Right ventricle myocardium inferior (tissue), 1 donor: ENCODE data around the gene SAMD4B. TPM values are rescaled to one million over a fixed set of nuclear protein-coding genes. Genes with fewer than 3 reads are reported as not detected.

Experiments used
- ATAC-seq: fragments of 200-7000 bp; cut with Tn5 transposase; one replicate; pipeline ENCODE4 v1.9.1; 2020; ENCODE audit warnings: mild to moderate bottlenecking, moderate library complexity
- DNase-seq: peaks from one replicate; pipeline ENCODE4 v3.0.0; 2021; ENCODE audit errors: missing footprints
- intact Hi-C: fragments of 100-400 bp; cut with DNase I; formaldehyde crosslinking; loops from one replicate; pipeline ENCODE4 v1.11.0; 2022
- total RNA-seq: library from RNA; stranded (reverse); fragmentation: NEBNext Ultra II Directional; extraction: Animal tissue kit (Norgen Biotek cat#: 25700); gene quantifications from one replicate; pipeline ENCODE4 v1.2.1, GENCODE V29; 2021
- donor health status: DM: no; HTN: yes; CAD: no; lungs with severe emphysema.

The SAMD4B gene
- total RNA-seq, 1 donor from 2014 or later: 40.6 TPM

DNA sequence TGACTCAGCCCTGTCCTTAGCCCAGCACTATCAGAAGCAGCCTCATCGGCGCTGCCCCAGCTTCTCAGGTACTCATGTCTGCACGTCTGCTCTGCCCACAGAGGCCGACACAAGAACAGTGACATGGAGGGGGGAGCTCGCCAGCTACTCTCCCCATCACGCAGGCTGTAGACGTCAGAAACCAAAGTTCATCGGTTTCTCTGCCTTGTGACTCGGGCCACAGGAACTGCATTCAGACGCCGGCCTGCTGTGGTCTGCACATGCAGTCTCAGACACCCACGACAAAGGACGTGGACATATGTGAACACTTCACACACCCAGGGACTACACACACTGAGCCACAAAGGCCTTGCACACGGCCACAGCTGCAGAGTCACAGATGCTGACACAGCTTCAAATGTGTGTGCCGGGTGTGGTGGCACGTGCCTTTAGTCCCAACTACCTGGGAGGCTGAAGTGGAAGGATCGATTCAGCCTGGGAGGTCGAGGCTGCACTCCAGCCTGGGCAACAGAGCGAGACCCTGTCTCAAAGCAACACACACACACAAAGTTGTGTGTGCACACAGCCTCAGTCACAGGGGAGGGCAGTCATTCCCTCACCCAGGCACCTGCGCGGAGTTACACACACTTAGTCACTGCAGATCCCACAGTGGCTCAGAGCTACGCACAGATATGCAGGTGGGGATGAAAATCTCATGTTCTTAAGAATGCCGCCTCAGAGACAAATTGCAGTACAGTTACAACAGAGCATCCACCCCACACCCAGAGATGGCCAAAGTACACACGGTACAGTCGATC, 59.5 kb downstream of the SAMD4B start:
- intact Hi-C loops: no loop called here
- ATAC-seq: no peak
- DNase-seq: peak; percentile 77

DNA sequence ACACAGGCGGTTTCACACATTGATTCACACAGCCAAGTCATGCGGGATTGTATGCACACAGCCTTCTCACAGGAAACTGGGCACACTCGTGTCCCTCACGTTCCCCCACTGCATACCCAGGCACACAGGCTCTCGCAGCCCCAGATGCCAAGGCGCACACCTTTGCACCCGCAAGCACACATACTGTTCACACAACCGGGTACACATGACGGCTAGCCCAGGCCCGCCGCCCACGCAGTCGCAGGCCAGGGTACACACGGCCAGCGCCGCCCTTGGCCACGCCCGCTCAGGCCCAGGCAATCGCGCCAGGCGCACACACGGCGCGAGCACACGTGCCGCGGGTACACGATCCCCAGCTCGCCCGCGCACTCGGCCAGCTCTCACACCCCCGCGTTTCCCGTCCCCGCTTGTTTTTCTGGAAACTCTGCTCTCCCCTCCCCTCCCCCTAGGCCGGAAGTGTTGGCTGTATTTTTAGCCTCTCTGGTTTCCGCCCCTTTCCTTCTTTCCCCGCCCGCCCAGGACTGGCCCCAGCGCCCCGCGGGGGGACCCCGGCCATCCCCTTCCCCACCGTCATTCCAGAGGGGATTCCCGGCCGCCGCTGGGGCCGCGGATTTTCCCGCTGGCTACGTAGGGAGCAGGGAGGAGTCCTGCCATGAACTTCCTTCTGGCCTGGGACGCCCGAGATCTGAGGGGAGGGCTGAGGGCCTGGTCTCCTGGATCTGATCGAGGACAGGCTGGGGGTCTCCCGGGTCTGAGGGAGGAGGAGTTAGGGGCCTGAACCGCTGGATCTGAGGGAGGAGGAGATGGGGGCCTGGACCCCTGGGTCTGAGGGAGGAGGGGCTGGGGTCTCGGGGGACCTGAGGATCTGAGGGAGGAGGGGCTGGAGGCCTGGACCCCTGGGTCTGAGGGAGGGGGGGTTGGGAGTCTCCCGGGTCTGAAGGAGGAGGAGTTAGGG, 60.4 kb downstream of the SAMD4B start:
- peak; percentile 97 for DNase-seq
- ATAC-seq: peak; percentile 53
- intact Hi-C loops: loop anchor here (1.0 kb wide), 1 partner anchor 10 kb away; the partner anchor contains the start of gene PLEKHG2

DNA sequence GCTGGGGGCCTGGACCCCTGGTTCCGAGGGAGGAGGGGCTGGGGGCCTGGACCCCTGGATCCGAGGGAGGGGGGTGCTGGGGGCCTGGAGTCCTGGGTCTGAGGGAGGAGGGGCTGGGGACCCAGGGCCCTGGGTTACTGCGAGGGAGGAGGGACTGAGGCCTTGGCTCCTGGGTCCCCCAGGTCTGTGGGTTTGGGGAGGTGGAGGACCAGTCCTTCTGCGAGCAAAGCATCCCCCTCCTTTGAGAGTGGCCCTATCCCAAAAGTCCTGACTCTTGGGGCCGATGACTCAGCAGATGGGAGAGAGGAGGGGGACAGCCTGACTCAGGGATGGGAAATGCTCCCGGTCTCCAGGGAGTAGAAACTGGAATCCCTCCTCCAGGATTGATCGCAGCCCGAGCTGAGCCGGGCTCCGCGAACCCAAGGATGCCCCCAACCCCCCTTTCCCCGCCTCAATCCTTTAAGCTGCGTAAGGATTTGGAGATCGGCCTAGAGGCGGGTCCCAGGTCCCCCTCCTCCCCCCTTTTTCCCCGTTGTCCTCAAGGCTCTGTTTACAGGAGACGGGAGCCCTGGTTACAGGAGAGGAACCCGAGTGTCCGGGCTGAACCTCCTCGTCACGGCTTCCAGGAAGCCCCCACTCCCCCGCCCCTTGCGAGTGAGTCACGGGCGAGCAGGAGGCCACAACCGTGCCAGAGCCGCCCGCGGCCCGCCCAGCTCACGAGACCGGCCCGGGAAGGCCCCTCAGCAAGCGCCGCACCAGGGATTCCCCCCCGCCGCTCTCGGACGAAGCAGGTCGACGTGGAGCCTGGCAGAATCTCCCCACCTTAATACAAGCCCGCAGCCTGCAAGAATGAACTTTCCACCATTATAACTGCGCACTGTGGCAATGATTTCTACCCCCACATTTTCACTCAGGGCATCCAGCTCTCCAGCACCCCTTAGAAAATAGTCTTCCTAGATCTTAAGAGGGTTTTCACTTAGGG, 61.4 kb downstream of the SAMD4B start:
- intact Hi-C loops: loop anchor here (1.0 kb wide), 1 partner anchor 9 kb away; the partner anchor contains the start of gene PLEKHG2
- ATAC-seq (peak; percentile 65), DNase-seq (peak; percentile 99)

DNA sequence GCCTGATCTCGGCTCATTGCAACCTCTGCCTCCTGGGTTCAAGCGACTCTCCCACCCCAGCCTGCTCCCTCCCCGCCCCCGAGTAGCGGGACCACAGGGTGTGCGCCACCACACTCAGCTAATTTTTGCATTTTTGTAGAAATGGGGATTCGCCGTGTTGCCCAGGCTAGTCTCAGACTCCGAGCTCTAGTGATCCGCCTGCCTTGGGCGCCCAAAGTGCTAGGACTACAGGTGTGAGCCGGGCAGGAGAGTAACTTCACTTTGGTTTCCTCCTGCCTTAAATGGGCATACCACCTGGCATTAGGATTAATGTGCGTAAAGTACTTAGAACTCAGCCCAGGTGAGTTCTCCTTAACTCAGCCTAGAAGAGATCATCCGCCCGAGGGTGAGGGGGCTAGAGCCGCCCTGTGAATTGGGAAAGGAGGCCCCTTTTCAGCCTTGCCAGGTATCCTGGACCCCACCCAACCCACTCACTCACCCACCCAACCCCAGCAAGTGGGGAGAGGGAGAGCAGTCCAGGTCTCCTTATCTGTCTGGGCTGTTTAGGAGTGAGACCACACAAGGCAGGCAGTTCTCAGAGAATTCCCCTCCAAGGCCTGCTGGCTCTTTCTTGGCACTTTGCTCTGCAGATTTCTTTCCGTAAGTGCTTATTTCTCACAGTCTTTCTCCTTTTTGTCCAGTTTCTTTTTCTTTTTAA, 63.2 kb downstream of the SAMD4B start:
- DNase-seq: peak; percentile 49
- intact Hi-C loops: no loop called here
- no peak for ATAC-seq

DNA sequence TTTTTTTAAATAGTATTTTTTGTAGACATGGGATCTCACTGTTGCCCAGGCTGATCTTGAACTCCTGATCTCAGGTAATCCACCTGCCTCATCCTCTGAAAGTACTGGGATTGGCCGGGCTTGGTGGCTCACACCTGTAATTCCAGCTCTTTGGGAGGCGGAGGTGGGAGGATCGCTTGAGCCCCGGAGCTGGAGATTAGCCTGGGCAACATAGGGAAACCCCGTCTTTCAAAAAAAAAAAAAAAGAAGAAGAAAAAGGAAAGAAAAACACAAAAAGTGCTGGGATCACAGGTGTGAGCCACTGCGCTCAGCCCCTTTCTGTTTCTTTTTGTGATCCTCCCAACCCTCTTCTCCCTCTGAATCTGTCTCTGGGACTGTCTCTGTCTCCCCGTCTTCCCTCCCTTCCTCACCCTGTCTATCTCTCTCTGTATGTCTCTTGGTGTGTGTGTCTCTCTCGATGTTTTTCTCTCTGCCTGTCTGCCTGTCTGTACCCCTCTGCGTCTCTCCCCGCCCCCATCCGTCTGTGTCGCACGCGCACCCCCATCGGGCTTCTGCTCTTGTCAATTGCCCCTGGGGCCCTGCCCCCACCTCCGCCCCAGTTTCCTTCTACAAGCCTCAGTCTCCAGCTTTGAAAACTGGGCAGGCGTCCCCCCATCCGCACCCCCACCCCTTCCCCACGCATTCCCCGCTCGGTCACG, 63.9 kb downstream of the SAMD4B start:
- DNase-seq (peak; percentile 21), ATAC-seq (no peak)
- intact Hi-C loops: no loop called here

DNA sequence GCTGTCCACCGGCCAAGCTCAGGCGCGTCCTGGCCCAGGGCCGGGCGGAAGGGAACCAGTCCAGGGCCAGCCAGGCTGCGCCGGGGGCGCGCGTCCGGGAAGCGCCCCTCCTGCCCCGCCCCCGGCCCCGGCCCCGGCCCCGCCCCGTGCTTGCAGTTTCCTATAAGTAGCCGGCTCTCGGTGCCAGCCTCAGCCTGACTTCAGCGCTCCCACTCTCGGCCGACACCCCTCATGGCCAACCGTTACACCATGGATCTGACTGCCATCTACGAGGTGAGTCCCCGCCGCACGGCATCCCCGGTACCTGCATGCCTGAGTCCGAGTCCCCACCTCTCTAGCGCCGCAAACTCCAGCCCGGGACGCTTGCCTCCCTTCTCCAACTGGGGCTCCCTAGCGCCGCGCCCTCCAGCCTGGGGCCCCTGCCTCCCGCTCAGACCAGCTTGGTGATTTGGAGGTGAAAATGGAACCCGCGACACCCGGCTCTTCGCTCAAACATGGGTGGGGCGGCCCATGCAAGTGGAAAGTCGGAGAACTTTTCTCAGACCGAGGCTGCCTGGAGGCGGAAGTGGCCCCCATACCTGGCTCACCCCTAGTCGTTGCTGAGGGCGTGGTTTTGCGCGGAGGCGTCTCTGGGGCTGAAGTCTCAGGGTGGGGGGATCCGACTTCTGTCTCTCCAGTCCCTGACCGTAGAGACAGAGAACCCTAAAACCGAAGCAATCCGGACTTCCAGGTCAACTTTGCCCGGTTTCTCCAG, 64.6 kb downstream of the SAMD4B start, which contains the start of gene ZFP36:
TSS of gene ZFP36 (plus strand) at position 192 of the 754 bp plus-strand sequence. CDS start at position 250, 58 bp downstream.
- ATAC-seq: peak; percentile 46
- DNase-seq: peak; percentile 94
- intact Hi-C loops: no loop called here

DNA sequence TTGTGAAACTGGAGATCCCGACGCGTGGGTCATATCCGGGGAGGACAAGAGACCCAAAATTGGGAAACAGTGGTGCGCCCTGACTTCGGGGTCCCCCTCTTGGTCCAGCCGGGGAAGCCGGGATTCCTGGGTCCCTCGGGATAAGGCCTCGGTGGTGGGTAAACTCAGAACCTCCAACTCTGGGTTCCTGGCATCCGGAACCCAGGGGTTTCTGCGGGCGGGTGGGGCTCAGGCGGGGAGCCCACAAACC, 65.1 kb downstream of the SAMD4B start:
- DNase-seq (no peak), ATAC-seq (no peak)
- intact Hi-C loops: no loop called here

DNA sequence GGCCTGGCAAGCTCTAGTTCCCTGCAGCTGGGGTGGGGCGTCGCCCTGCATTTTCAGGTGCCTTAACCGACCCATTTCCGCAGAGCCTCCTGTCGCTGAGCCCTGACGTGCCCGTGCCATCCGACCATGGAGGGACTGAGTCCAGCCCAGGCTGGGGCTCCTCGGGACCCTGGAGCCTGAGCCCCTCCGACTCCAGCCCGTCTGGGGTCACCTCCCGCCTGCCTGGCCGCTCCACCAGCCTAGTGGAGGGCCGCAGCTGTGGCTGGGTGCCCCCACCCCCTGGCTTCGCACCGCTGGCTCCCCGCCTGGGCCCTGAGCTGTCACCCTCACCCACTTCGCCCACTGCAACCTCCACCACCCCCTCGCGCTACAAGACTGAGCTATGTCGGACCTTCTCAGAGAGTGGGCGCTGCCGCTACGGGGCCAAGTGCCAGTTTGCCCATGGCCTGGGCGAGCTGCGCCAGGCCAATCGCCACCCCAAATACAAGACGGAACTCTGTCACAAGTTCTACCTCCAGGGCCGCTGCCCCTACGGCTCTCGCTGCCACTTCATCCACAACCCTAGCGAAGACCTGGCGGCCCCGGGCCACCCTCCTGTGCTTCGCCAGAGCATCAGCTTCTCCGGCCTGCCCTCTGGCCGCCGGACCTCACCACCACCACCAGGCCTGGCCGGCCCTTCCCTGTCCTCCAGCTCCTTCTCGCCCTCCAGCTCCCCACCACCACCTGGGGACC, 65.6 kb downstream of the SAMD4B start:
- DNase-seq (peak; percentile 81), ATAC-seq (no peak)
- intact Hi-C loops: no loop called here

DNA sequence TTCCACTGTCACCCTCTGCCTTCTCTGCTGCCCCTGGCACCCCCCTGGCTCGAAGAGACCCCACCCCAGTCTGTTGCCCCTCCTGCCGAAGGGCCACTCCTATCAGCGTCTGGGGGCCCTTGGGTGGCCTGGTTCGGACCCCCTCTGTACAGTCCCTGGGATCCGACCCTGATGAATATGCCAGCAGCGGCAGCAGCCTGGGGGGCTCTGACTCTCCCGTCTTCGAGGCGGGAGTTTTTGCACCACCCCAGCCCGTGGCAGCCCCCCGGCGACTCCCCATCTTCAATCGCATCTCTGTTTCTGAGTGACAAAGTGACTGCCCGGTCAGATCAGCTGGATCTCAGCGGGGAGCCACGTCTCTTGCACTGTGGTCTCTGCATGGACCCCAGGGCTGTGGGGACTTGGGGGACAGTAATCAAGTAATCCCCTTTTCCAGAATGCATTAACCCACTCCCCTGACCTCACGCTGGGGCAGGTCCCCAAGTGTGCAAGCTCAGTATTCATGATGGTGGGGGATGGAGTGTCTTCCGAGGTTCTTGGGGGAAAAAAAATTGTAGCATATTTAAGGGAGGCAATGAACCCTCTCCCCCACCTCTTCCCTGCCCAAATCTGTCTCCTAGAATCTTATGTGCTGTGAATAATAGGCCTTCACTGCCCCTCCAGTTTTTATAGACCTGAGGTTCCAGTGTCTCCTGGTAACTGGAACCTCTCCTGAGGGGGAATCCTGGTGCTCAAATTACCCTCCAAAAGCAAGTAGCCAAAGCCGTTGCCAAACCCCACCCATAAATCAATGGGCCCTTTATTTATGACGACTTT, 66.4 kb downstream of the SAMD4B start:
- intact Hi-C loops: no loop called here
- ATAC-seq (no peak), DNase-seq (no peak)

DNA sequence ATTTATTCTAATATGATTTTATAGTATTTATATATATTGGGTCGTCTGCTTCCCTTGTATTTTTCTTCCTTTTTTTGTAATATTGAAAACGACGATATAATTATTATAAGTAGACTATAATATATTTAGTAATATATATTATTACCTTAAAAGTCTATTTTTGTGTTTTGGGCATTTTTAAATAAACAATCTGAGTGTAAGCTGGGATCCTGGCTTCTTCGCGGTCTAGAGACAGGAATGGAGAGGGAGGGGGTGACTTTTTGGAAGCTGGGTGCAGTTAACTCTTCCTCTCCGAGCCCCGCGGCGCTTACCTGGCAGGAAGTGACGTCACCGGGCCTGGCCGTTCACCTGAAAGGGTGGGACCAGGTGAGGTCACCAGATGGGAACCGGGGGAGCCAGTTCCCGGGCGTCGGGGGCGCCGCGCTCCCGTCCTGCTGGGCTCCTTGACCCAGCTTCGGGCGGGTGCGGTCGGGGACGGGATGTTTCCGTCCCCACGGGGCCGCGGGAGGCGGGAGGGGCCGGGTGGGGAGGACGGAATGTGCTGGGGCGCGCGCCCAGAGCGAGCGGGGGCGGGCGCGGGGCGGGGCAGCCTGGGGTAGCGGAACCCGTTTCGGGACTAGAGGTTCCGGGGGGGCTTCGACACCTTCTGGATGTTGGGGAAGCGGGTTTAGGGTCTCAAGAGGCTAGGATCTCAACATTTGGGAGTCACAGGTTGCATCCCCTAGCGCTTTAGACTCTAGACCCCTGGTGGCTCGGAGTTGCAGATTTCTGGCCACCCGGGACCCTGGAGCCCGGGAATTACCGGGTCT, 67.2 kb downstream of the SAMD4B start:
- intact Hi-C loops: loop anchor here (5.0 kb wide), 2 partner anchors 67 to 282 kb away; partner anchors contain the start of genes PAK4 and SAMD4B
- DNase-seq (peak; percentile 96), ATAC-seq (peak; percentile 49)

DNA sequence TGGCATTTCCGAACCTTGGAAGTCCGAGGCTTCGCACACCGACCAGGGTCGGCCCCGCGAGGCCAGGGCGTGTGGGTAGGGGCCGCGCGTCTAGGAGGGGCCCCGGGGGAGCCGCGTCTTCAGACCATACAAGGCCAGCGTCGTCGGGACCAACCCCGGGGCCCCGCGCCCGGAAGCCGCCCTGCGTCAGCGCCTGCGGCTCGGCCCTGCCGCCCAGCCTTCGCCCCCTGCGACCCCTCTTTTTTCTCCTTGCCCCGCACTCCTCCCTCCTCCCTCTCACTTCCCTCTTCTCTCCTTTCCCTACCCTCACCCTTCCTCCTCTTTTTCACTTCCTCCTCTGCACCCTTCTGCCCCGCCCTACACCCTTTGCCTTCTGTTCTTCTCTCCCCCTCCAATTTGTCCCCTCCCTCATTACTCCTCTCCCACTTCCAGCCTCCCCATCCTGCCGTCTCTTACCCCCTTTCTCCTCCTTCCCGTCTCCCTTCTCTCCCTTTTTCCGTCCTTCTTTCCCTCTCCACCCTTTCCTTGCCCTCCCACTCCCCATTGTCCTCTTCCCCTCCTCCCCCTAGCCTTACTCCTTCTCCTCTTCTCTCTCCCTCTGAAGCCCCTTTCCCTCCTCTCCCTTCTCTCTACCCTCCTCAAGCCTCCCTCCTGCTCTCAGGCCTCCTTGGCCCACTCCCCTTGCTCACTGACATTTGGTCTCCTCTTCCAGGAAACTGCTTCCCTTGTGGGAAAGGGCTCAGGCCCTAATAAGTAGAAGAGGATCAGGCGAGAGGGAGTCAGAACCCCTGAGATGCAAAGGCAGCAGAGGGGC, 68.0 kb downstream of the SAMD4B start:
- intact Hi-C loops: loop anchor here (5.0 kb wide), 2 partner anchors 68 to 283 kb away; partner anchors contain the start of genes PAK4 and SAMD4B
- peak; percentile 93 for DNase-seq
- peak; percentile 36 for ATAC-seq

DNA sequence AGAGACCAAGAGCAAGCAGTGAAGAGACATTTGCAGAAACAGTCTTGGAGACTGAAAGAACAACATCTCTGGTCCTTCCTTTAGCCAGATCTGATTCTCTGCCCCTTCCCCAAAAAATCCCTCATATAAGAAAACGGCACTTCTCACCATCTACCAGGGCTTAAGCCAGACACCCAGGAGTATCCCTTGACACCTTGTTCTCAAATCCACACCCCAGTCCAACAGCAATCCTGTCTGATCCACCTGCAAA, 68.5 kb downstream of the SAMD4B start:
- no peak for DNase-seq
- ATAC-seq: no peak
- intact Hi-C loops: loop anchor here (1.0 to 5.0 kb wide), 3 partner anchors 13 to 283 kb away; partner anchors contain the start of genes PAK4 and SAMD4B

DNA sequence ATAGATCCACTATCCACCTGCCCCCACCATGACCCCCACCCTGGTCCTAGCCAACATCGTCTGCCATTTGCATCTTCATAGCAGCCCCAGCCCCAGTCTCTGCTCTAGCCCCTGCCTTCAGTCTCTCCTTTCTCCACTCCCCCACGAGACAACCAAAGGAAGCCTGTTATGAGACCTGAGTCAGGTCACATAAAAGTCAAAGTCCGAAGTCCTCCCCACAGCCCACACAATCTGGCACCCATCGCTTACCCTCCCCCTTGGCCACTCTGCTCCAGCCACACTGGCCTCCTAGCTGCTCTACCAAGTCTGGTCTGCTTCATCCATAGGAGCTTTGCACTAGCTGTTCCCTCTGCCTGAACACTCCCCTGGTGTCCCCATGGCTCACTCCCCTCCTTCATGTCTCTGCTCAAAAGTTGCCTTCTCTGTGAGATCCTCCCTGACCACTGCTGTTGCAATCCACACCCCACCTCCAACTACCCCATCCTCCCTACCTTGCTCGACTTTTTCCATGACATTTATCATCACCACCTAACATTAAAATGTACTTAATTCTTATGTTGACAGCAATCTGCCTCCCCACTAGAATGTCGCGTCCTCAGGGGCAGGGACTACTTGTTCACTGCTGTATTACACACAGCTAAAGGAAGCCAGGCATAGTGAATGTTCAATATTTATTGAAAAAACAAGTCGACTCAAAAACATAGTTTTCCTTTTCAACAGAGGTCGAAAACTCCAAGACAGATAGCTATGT, 69.0 kb downstream of the SAMD4B start:
- intact Hi-C loops: loop anchor here (1.0 to 5.0 kb wide), 3 partner anchors 14 to 284 kb away; partner anchors contain the start of genes PAK4 and SAMD4B
- DNase-seq (peak; percentile 71), ATAC-seq (no peak)
